Testis (tissue), 3 donors: ENCODE data around the gene ABCB11. TPM values are rescaled to one million over a fixed set of nuclear protein-coding genes. Genes with fewer than 3 reads are reported as not detected.

Source experiments
- DNase-seq: peaks from one replicate; pipeline ENCODE4 v3.0.0-alpha.2; 2019
- H3K27ac ChIP-seq, 2 donors: fragments of 200-600 bp; sonication (generic); one replicate each; pipeline ENCODE4 v1.5.1; 2019
- H3K27me3 ChIP-seq: fragments of 200-600 bp; sonication (generic); one replicate; pipeline ENCODE4 v1.5.1; 2019
- H3K36me3 ChIP-seq: fragments of 200-600 bp; sonication (generic); one replicate; pipeline ENCODE4 v1.5.1; 2017; ENCODE audit warnings: low read depth; ENCODE audit errors: missing control alignments
- H3K4me1 ChIP-seq: fragments of 200-600 bp; sonication (generic); one replicate; pipeline ENCODE4 v1.5.1; 2019
- H3K4me3 ChIP-seq, 2 donors: fragments of 200-600 bp; sonication (generic); one replicate each; pipeline ENCODE4 v1.5.1; 2017 to 2019
- H3K9me3 ChIP-seq: fragments of 200-600 bp; sonication (generic); one replicate; pipeline ENCODE4 v1.5.1; 2017
- CTCF ChIP-seq, 3 experiments: fragments of 450-650 bp in 2 of 3; fragments of 200-600 bp in 1 of 3; sonication (generic) in 1 of 3; IDR thresholded peaks; one replicate each; pipeline ENCODE4 v1.5.1; 2016 to 2019; ENCODE audit warnings: antibody characterized with exemption in 3 of 3, mild to moderate bottlenecking in 2 of 3, moderate library complexity in 1 of 3
- POLR2A ChIP-seq: fragments of 450-650 bp; IDR thresholded peaks from one replicate; pipeline ENCODE4 v1.6.1; 2017; ENCODE audit warnings: antibody characterized with exemption, mild to moderate bottlenecking, moderate library complexity
- WGBS, 2 donors: methylation state at CpG; one replicate each; pipeline ENCODE4 v1.1.5; 2018; 5-methylcytosine and 5-hydroxymethylcytosine counted together
- intact Hi-C: fragments of 100-400 bp; cut with DNase I; formaldehyde crosslinking; loops from one replicate; pipeline ENCODE4 v1.15.1; 2023; ENCODE audit warnings: low total_unique reads
- polyA plus RNA-seq: library from polyadenylated mRNA; stranded (reverse); fragments of 350-450 nt; fragmentation: Illumina TruSeq; extraction: RNeasy Lipid Tissue Mini Kit (QIAGEN cat#74804); gene quantifications from one replicate; pipeline ENCODE4 v1.2.3, GENCODE V29; 2014; ENCODE audit warnings: low read depth, low replicate concordance; ENCODE audit not compliant: insufficient read depth
- total RNA-seq, 2 donors: library from RNA; depleted of rRNA; stranded (reverse); fragments of >200 nt; gene quantifications; one replicate each; pipeline ENCODE4 v1.2.3, GENCODE V29; 2016

The ABCB11 gene
- total and polyA plus RNA-seq, 3 donors from 2014 or later, result 4.6 to 16.1 (median 7.2) TPM

DNA sequence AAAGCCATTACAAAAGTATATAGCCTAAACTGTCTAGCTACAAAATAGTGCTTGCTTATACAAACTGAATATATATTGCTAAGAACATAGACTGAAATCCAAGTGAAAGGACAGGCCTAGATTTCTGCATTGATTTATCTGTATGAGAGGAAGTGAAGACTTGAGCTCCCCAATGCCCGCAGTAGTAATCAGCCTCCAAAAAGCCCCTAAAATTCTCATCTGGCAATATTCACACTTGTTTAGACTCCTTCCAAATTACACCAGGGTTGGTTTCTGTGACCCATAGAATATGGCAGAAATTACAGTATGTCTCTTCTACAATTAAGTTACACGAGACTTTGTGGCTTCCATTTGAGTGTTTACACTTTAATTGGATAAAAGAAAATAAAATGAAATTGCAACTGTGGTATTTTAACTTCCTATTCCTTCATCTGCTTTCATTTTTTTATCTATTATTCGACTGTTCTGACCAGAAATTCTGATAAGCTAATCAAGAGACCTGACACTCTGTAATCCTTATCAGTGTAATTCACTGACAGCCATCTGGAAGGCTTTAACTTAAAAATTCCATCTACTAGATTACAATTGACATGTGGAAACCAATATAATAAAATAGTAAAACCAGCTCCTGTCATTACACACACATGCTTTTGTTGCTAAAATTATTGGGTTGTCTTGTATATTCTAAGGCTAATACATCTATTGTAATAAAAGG is 21.1 kb downstream of the ABCB11 start:
- DNase-seq, result no peak
- no peaks in the 10 kb centered on the region for H3K36me3 ChIP-seq
- intact Hi-C loops, result no loop called here

GRCh38 chr2:169007941-169008340 is 23.2 kb downstream of the ABCB11 start:
- Histone ChIP-seq H3K4me1 (no peaks in the 10 kb centered on the region), H3K9me3 (no peaks in the 10 kb centered on the region), H3K4me3 (no peak overlapping the region), H3K27me3 (no peaks in the 10 kb centered on the region), H3K36me3 (no peaks in the 10 kb centered on the region), H3K27ac (no peak overlapping the region)
- 85 to 97% methylated on average over 2 of the region's 2 CpGs for WGBS, 2 donors
- intact Hi-C loops, result no loop called here
- DNase-seq, result no peak
- TF ChIP-seq POLR2A, result no peak
- no peak for TF ChIP-seq CTCF (IDR thresholded peaks at IDR 0.05)

More for the DNA sequence above, 21.1 kb downstream of the ABCB11 start:
- Histone ChIP-seq H3K4me3 (no peak overlapping the region), H3K9me3 (no peaks in the 10 kb centered on the region), H3K27ac (no peak overlapping the region), H3K27me3 (no peaks in the 10 kb centered on the region), H3K4me1 (no peaks in the 10 kb centered on the region)
- TF ChIP-seq CTCF (IDR thresholded peaks at IDR 0.05) (no peak), POLR2A (no peak)
- 45 to 59% methylated on average over 3 of the region's 3 CpGs for WGBS, 2 donors

- Histone ChIP-seq H3K27me3 (no peaks in the 10 kb centered on the region), H3K4me3 (no peak overlapping the region), H3K9me3 (no peaks in the 10 kb centered on the region), H3K4me1 (no peaks in the 10 kb centered on the region), H3K27ac (no peak overlapping the region), H3K36me3 (no peaks in the 10 kb centered on the region)
- no peak for DNase-seq
- 81 to 84% methylated on average over 3 of the region's 3 CpGs for WGBS, 2 donors
- TF ChIP-seq CTCF (IDR thresholded peaks at IDR 0.05) (no peak), POLR2A (no peak)
- intact Hi-C loops, result no loop called here
Observed at GRCh38 chr2:169007356-169007755, 23.8 kb downstream of the ABCB11 start.

- no peaks in the 10 kb centered on the region for H3K27me3 ChIP-seq
- intact Hi-C loops, result no loop called here
- H3K4me1 ChIP-seq, result no peaks in the 10 kb centered on the region
- H3K36me3 ChIP-seq, result no peaks in the 10 kb centered on the region
- H3K9me3 ChIP-seq, result no peaks in the 10 kb centered on the region
- no peak overlapping the region for H3K4me3 ChIP-seq
- H3K27ac ChIP-seq, result no peak overlapping the region
- TF ChIP-seq POLR2A (no peak), CTCF (IDR thresholded peaks at IDR 0.05) (no peak)
- WGBS, 2 donors, result 92 to 95% methylated on average over 5 of the region's 5 CpGs
- no peak for DNase-seq
Observed at GRCh38 chr2:169006665-169007064, 24.5 kb downstream of the ABCB11 start.

GRCh38 chr2:169005994-169006393 is 25.1 kb downstream of the ABCB11 start:
- no peaks in the 10 kb centered on the region for H3K27me3 ChIP-seq
- H3K9me3 ChIP-seq, result no peaks in the 10 kb centered on the region
- TF ChIP-seq POLR2A (no peak), CTCF (IDR thresholded peaks at IDR 0.05) (no peak)
- intact Hi-C loops, result no loop called here
- H3K36me3 ChIP-seq, result no peaks in the 10 kb centered on the region
- H3K27ac ChIP-seq, result no peak overlapping the region
- no peak for DNase-seq
- H3K4me1 ChIP-seq, result no peaks in the 10 kb centered on the region
- no peak overlapping the region for H3K4me3 ChIP-seq
- 90 to 93% methylated on average over 1 of the region's 1 CpG for WGBS, 2 donors
